Thyroid gland (tissue), 4 donors: Measurements from ENCODE around the gene SMARCA4. TPM values are rescaled to one million over a fixed set of nuclear protein-coding genes. Genes with fewer than 3 reads are reported as not detected.

Experiments
- DNase-seq, 2 donors: peaks; one replicate each; pipeline ENCODE4 v3.0.0-alpha.2; 2019
- H3K27ac ChIP-seq, 3 donors: fragments of 200-600 bp; sonication (generic); 1 replicate in 2 of 3; 2 replicates in 1 of 3; pipeline ENCODE4 v1.5.1; 2016 to 2019; ENCODE audit warnings: mild to moderate bottlenecking in 1 of 3, moderate library complexity in 1 of 3
- H3K27me3 ChIP-seq: fragments of 200-600 bp; sonication (generic); one replicate; pipeline ENCODE4 v1.5.1; 2019
- H3K36me3 ChIP-seq, 2 donors: fragments of 200-600 bp; sonication (generic); one replicate each; pipeline ENCODE4 v1.5.1; 2016 to 2019
- H3K4me1 ChIP-seq, 2 donors: fragments of 200-600 bp; sonication (generic); one replicate each; pipeline ENCODE4 v1.5.1; 2017 to 2019
- H3K4me3 ChIP-seq, 3 donors: fragments of 200-600 bp; sonication (generic); replicated peaks in 1 of 3; 1 replicate in 2 of 3; 2 replicates in 1 of 3; pipeline ENCODE4 v1.5.1; 2016; ENCODE audit warnings: mild to moderate bottlenecking in 1 of 3
- H3K9me3 ChIP-seq: fragments of 200-600 bp; sonication (generic); one replicate; pipeline ENCODE4 v1.5.1; 2017
- CTCF ChIP-seq, 6 experiments: fragments of 200-600 bp in 3 of 6; fragments of 450-650 bp in 3 of 6; sonication (generic) in 3 of 6; IDR thresholded peaks; one replicate each; pipeline ENCODE4 v1.5.1; 2016 to 2019; ENCODE audit warnings: antibody characterized with exemption in 6 of 6, mild to moderate bottlenecking in 2 of 6, inconsistent platforms in 1 of 6, moderate library complexity in 1 of 6
- POLR2A ChIP-seq, 2 donors: fragments of 450-650 bp; IDR thresholded peaks; one replicate each; pipeline ENCODE4 v1.6.1; 2017; ENCODE audit warnings: antibody characterized with exemption in 2 of 2, mild to moderate bottlenecking in 2 of 2, moderate library complexity in 1 of 2
- WGBS, 2 donors: methylation state at CpG; one replicate each; pipeline ENCODE4 v1.1.5; 2017; 5-methylcytosine and 5-hydroxymethylcytosine counted together
- intact Hi-C: fragments of 100-400 bp; cut with DNase I; formaldehyde crosslinking; loops from one replicate; pipeline ENCODE4 v1.15.1; 2023
- total RNA-seq, 4 donors: library from RNA; depleted of rRNA; stranded (reverse); fragments of >200 nt; gene quantifications; one replicate each; pipeline ENCODE4 v1.2.3, GENCODE V29; 2016

Gene SMARCA4
- total RNA-seq, 4 donors from 2014 or later: 49.4 to 108 (median 89.0) TPM

DNA sequence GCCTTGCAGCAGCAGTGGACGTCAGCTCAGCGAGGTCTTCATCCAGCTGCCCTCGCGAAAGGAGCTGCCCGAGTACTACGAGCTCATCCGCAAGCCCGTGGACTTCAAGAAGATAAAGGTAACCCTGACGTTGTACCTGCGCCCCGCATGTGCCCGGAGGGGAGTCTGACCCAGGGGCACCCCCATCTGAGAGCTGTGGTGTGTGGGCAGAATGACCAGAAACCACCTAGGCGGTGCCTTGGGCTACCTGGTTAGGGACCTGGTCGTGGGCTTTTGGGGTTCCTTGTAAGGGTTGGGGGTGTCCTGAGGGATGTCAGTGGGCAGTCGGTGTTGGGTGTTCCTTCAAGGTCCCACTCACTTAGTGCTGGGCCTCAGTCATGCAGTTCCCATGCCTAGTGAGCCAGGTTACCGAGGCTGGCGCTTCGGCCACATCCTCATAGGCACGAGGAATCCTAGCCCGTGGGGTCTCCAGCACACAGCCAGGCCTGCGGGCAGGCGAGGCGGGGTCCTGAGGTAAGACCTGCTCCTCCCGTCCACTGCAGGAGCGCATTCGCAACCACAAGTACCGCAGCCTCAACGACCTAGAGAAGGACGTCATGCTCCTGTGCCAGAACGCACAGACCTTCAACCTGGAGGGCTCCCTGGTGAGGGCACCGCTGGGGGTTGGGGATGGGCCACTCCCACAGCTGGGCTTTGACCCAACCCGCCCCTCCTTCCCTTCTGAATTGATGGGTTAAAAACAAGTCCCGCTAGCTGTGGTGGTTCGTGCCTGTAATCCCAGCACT, 97.6 kb downstream of the SMARCA4 start:
- no peak for TF ChIP-seq POLR2A (IDR thresholded peaks at IDR 0.05)
- TF ChIP-seq CTCF (IDR thresholded peaks at IDR 0.05): no peak
- no peak overlapping the region for H3K4me3 ChIP-seq
- no peaks in the 10 kb centered on the region for H3K27me3 ChIP-seq
- H3K9me3 ChIP-seq: no peaks in the 10 kb centered on the region
- intact Hi-C loops: no loop called here
- DNase-seq: no peak
- H3K4me1 ChIP-seq: no peaks in the 10 kb centered on the region
- peaks cover 23 to 26% of the 10 kb centered on the region in 2 donors for H3K36me3 ChIP-seq
- WGBS, 2 donors: 92 to 97% methylated on average over 14 to 29 of the region's 34 CpGs
- H3K27ac ChIP-seq: no peak overlapping the region

DNA sequence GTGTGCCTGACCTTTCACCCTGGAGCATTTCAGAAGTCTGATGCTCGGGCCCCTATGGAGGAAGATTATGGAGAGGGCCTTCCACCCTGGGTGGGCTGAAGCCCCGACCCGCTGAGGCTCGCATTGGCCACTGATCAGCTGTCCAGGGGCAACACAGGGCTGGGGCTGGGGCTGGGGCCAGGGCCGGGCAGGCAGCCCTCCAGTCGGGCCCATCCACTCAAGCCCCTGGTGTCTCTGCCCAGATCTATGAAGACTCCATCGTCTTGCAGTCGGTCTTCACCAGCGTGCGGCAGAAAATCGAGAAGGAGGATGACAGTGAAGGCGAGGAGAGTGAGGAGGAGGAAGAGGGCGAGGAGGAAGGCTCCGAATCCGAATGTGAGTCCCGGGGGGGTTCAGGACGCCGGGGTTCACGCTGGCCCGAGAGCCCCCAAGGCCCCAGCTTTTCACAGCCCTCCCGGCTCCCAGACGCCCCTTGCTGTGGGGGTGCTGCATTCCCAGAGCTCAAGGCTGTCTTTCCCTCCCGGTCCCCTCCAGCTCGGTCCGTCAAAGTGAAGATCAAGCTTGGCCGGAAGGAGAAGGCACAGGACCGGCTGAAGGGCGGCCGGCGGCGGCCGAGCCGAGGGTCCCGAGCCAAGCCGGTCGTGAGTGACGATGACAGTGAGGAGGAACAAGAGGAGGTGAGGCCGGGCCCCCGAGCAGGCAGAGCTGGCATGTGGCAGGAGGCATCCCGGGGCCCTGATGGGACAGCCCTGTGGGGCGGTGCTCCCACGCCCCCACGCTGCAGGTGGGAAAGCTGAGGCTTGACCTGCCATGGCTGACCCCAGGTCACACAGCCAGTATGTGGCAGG, 98.9 kb downstream of the SMARCA4 start:
- no peak for DNase-seq
- peaks cover 0 to under 1% of the 10 kb centered on the region in 2 donors for H3K4me1 ChIP-seq
- TF ChIP-seq CTCF (IDR thresholded peaks at IDR 0.05) (no peak), POLR2A (IDR thresholded peaks at IDR 0.05) (no peak)
- peaks cover 23 to 26% of the 10 kb centered on the region in 2 donors for H3K36me3 ChIP-seq
- H3K27me3 ChIP-seq: no peaks in the 10 kb centered on the region
- no peak overlapping the region for H3K4me3 ChIP-seq
- 94% methylated on average over 32 of the region's 43 CpGs for WGBS, 2 donors
- H3K9me3 ChIP-seq: no peaks in the 10 kb centered on the region
- H3K27ac ChIP-seq: no peak overlapping the region
- intact Hi-C loops: no loop called here

- DNase-seq: no peak
These were observed 101.1 kb downstream of the SMARCA4 start for GRCh38 chr19:11061952-11062351.

DNA sequence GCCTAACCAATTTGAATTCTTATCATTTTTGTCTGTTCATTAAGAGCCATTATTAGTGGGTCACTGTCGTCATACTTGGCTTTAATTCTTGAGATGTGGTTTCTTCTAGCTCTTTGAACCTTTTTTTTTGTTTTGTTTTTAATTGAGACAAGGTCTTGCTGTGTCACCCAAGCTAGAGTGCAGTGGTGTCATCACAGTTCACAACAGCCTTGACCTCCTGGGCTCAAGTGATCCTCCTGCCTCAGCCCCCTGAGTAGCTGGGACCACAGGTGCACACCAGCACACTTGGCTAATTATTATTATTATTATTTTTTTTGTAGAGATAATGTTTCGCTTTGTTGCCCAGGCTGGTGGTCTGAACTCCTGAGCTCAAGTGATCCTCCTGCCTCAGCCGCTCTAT, 102.6 kb downstream of the SMARCA4 start:
- H3K9me3 ChIP-seq: no peaks in the 10 kb centered on the region
- H3K4me3 ChIP-seq: no peak overlapping the region
- no peak for DNase-seq
- H3K27me3 ChIP-seq: no peaks in the 10 kb centered on the region
- WGBS, 2 donors: 92% methylated on average over 3 of the region's 3 CpGs
- H3K4me1 ChIP-seq: peaks cover 0 to 5% of the 10 kb centered on the region in 2 donors
- TF ChIP-seq CTCF (IDR thresholded peaks at IDR 0.05) (no peak), POLR2A (IDR thresholded peaks at IDR 0.05) (no peak)
- no peak overlapping the region for H3K27ac ChIP-seq
- peaks cover 23 to 24% of the 10 kb centered on the region in 2 donors for H3K36me3 ChIP-seq
- intact Hi-C loops: no loop called here

More at GRCh38 chr19:11061952-11062351, 101.1 kb downstream of the SMARCA4 start:
- Histone ChIP-seq H3K9me3 (no peaks in the 10 kb centered on the region), H3K36me3 (peaks cover 23 to 26% of the 10 kb centered on the region in 2 donors), H3K27me3 (no peaks in the 10 kb centered on the region), H3K4me3 (no peak overlapping the region), H3K27ac (no peak overlapping the region), H3K4me1 (peaks cover 0 to 5% of the 10 kb centered on the region in 2 donors)
- intact Hi-C loops: no loop called here
- 95% methylated on average over 12 to 14 of the region's 14 CpGs for WGBS, 2 donors
- no peak for TF ChIP-seq POLR2A (IDR thresholded peaks at IDR 0.05)
- TF ChIP-seq CTCF (IDR thresholded peaks at IDR 0.05): no peak
